ENCODE results near the gene SLC25A18.
"Not testable (repeated sequence)": the region's sequence is repeated elsewhere in the genome, so short reads cannot be mapped to it uniquely, and the experiment has no call there.

SLC25A18 gene

GRCh38 chr22:17562906-17563870 lies at the start of gene SLC25A18:
Gene SLC25A18 (plus strand): TSS chr22:17563498. CDS start chr22:17579945, 16,447 bp downstream.
- no peak for DNase-seq

- DNase-seq: no peak
These were observed 49.7 kb upstream of the SLC25A18 start for GRCh38 chr22:17513612-17514011.

GRCh38 chr22:17514084-17514483 lies 49.2 kb upstream of the SLC25A18 start:
- DNase-seq: no peak

GRCh38 chr22:17518406-17518805 lies 44.9 kb upstream of the SLC25A18 start:
- no peak for DNase-seq

- not testable (repeated sequence) for DNase-seq
These were observed 41.3 kb upstream of the SLC25A18 start for GRCh38 chr22:17521971-17522370.

- DNase-seq: no peak
These were observed 39.4 kb upstream of the SLC25A18 start for GRCh38 chr22:17523925-17524324.

GRCh38 chr22:17536269-17536668 lies 27.0 kb upstream of the SLC25A18 start:
- DNase-seq: no peak

- DNase-seq: no peak
These were observed 26.1 kb upstream of the SLC25A18 start for GRCh38 chr22:17537155-17537554.

- no peak for DNase-seq
These were observed 22.8 kb upstream of the SLC25A18 start for GRCh38 chr22:17540481-17540880.

GRCh38 chr22:17541476-17541875 lies 21.8 kb upstream of the SLC25A18 start:
- DNase-seq: no peak

- no peak for DNase-seq
These were observed 20.8 kb upstream of the SLC25A18 start for GRCh38 chr22:17542452-17542851.

GRCh38 chr22:17548010-17548755 lies 15.1 kb upstream of the SLC25A18 start:
- no peak for DNase-seq

- no peak for DNase-seq
These were observed 14.6 kb upstream of the SLC25A18 start for GRCh38 chr22:17548756-17549035.

GRCh38 chr22:17549183-17549582 lies 14.1 kb upstream of the SLC25A18 start:
- no peak for DNase-seq

- no peak for DNase-seq
These were observed 13.6 kb upstream of the SLC25A18 start for GRCh38 chr22:17549655-17550054.

GRCh38 chr22:17552737-17553136 lies 10.6 kb upstream of the SLC25A18 start:
- DNase-seq: no peak

- no peak for DNase-seq
These were observed 8.5 kb upstream of the SLC25A18 start for GRCh38 chr22:17554814-17555213.

GRCh38 chr22:17559188-17559587 lies 4.1 kb upstream of the SLC25A18 start:
- DNase-seq: no peak

- no peak for DNase-seq
These were observed 666 bp downstream of the SLC25A18 start for GRCh38 chr22:17563936-17564391.

- not testable (repeated sequence) for DNase-seq
These were observed 2.9 kb downstream of the SLC25A18 start for GRCh38 chr22:17566016-17566687.

- no peak for DNase-seq
These were observed 3.5 kb downstream of the SLC25A18 start for GRCh38 chr22:17566776-17567175.

- DNase-seq: no peak
These were observed 6.7 kb downstream of the SLC25A18 start for GRCh38 chr22:17569971-17570511.
